ENCODE results near the gene SH2D3A.
"Not testable (repeated sequence)": the region's sequence is repeated elsewhere in the genome, so short reads cannot be mapped to it uniquely, and the experiment has no call there.

The SH2D3A gene

DNA sequence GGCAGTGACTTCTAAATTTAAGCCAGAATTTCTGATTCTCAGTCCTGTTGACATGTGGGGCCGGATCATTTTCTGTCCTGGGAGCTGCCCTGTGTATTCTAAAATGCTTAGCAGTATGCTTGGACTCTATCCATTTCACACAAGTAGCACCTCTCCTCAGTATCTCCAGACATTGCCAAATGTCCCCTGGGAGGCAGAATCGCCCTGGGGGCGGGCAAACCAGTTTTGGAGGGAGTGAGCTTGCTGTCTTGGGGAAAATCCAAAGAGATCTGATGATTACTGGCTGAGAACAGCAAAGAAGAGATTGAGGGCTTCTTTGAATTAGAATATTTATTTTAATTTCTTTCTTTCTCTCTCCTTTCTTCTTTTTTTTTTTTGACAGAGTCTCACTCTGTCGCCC lies 21.7 kb upstream of the SH2D3A start:
- DNase-seq: no peak

DNA sequence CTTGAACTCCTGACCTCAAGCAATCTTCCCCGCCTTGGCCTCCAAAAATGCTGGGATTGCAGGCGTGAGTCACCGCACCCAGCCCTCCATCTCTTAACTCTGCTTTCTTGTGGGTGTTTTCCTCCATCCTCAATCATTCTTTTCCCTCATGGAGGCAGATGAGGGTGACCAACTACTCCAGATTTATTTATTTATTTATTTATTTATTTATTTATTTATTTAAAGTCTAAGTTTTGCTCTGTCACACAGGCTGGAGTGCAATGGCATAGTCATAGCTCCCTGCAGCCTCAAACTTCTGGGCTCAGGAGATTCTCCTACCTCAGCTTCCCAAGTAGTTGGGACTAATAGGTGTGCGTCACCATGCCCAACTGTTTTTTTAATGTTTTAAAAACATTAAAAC lies 20.2 kb upstream of the SH2D3A start:
- no peak for DNase-seq

DNA sequence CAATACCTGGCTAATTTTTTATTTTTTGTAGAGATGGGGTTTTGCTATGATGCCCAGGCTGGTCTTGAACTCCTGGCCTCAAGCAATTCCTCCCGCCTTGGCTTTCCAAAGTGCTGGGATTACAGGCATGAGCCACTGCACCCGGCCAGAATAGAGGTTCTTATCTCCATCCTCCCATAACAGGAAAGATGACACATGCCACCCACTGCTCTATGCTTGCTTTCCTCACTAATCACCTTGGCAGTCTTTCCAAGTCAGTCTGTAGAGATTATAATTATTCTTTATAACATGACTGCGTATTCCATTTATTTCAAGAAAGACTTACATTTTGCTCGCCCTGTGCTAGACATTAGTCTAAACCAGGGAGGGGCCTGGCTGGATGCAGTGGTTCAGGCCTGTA lies 12.0 kb upstream of the SH2D3A start:
- no peak for DNase-seq

DNA sequence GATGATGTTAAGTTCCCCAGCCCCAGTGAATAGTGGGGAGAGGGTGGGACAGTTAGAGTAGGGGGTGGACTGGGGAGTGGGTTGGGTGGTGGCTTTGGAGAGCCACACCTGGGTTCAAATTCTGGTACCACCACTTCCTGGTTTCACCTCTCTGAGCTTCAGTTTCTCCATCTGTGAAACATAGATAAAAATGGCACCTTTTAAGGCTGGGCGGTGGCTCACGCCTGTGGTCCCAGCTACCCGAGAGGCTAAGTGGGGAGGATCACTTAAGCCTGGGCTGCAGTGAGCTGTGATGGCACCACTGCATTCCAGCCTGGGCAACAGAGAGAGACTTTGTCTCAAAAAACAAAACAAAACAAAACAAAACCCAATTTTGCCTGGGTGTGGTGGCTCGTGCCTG lies 11.2 kb upstream of the SH2D3A start:
- DNase-seq: no peak

DNA sequence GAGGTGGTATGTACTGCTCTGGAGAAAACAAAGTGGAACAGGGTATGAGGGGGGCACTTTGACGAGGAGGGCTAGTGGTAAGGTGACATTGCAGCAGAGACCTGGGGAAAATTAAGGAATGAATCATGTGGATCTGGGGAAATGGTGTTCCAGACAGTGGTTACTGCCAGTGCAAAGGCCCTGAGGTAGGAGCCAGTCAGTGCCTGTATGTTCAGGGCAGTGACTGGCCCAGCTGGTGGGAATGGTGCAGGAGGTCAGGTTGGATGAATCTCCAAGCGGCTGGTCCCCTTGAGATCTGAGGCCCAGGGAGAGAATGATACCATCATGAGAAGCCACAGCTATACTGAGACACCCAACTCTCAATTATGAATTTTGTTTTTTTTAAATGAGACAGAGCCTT lies 10.2 kb upstream of the SH2D3A start:
- DNase-seq: no peak

DNA sequence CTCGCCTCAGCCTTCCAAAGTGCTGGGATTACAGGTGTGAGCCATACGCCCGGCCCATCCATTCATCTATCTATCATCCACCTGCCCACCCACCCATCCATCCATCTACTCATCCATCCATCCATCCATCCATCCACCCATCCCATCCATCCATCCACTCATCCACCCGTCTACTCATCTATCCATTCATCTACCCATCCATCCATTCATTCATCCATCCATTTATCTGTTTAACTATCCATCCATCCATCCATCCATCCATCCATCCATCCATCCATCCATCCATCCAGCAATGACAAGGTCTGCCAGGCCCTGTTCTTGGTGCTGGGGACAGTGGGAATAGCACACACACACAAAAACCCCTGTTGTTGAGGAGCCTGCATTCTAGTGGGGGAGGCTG lies 9.8 kb upstream of the SH2D3A start:
- no peak for DNase-seq

DNA sequence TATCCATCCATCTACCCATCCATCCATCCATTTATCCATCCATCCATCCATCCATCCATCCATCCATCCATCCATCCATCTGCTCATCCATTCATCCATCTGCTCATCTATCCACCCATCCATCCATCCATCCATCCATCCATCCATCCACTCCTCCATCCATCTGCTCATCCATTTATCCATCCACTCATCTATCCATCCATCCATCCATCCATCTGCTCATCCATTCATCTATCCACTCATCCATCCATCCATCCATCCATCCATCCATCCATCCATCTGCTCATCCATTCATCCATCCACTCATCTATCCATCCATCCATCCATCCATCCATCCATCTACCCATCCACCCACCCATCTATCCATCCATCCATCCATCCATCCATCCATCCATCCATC lies 8.8 kb upstream of the SH2D3A start:
- not testable (repeated sequence) for DNase-seq

DNA sequence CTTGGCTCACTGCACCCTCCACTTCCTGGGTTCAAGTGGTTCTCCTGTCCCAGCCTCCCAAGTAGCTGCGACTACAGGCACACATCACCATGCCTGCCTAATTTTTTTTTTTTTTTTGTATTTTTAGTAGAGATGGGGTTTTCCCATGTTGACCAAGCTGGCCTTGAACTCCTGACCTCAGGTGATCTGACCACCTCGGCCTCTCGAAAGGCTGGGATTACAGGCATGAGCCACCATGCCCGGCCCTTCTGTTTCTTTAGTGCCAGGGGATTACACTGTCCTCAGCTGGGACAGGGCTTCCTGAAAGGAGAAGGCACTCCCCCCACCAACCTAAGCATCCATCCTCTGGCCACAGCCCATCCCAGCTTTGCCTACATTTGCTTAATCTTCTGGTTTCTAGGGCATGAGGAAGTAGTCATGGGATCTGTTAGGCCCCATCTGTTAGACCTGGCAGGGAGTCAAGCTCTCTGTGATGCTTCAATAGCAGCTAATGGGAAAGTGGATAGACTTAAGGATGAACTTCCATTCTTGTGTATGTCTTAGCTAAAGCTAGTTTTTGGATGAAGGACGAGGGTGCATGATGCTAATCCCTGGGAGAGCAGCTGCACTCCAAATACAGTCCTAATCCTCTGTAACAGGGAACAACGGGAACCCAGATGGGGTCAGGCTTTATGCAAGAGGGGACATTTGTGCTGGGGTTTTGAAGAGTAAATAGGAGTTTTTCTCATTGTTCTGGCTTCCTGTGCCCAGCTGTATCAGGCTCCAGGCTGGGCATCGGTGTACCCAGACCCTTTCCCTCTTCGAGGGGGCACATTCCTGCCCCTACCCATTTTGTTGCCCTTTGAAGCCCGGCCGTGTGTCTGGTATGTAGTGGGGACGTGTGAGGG lies 7.8 kb upstream of the SH2D3A start:
- no peak for DNase-seq

DNA sequence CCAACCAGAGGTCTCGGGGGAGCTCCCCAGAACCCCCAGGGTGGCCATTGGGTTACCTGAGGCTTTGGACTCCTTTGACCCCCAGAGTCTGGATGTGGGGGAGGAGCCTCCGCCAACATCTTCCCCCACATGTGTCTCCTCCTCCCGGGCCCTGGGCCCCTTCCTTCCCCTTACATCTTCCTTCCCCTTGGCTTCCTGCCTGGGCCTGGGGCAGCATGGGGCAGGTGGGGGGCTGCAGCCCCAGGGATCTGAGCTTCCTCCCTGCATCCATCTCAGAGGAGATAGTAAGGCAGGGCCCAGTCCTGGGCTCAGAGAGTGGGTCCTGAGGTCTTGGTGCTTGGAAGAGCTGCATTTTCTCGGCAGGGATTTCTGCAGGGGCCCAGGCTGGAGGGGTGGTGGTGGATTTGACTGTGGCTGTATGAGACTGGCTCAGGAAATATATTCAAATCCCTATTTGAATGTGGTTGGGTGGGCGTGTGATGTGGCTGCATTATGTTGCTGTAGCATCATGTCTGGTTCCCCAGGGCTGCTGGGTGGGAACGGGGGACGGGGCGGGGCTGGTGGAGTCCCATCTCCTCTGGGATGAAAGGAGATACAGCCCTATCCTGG lies 6.2 kb upstream of the SH2D3A start:
- DNase-seq: peak; percentile 52 to 64

DNA sequence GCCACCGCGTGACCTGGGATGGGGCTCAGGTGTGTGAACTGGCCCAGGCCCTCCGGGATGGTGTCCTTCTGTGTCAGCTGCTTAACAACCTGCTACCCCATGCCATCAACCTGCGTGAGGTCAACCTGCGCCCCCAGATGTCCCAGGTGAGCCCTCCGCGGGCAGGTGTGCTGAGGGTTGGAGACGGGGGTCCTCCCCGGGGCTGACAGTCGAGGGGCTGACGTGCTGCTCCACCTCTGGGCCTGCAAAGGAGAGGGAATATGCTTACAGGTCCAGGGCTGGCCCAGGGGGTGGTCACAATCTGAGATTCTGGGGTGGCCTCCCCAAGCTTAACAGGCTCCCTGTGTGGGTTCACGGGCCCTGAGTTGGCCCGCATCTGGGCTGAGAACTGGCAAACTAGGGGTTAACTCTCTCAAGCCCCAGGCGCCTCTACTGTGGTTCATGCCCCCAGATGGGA lies 5.7 kb upstream of the SH2D3A start:
- DNase-seq: no peak

DNA sequence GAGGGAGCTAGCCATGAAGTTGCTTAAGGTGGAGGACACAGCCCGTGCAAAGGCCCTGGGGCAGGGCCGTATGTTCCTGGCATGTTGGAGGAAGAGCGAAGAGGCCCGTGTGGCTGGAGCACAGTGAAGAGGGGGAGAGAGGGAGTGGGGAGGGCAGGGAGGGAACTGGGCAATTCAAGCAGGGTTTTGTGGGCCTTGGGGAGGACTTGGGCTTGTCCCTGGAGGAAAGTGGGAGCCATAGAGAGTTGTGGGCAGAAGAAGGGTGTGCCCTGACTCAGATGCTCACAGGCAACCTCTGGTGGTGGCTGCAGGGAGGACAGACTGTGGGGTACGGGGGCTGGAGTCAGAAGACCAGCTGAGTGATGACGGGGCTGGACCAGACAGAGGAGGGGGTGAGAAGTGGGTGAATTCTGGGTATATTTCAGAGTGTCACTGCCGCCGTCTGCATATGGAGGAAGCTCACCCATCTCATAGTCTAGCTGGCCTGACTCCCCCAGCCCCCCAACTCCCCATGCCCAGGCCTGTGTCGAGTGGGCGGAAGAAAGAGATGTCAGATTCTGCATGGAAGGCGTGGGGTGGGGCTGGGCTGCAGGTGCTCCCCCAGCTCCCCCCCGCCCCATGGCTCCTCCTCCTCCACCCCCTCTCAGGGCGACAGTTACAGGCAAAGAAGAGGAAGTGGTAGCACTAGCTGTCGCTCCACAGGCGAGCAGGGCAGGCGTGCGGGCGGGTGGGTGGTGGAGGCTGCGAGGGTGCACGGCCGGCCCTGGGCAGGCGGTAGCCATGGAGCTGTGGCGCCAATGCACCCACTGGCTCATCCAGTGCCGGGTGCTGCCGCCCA lies 5.0 kb upstream of the SH2D3A start, which contains the start of gene VAV1:
Gene VAV1 (plus strand): TSS at position 681 of the 838 bp plus-strand sequence. CDS start 100 bp downstream, at position 781.
- peak; percentile 90 to 91 for DNase-seq

DNA sequence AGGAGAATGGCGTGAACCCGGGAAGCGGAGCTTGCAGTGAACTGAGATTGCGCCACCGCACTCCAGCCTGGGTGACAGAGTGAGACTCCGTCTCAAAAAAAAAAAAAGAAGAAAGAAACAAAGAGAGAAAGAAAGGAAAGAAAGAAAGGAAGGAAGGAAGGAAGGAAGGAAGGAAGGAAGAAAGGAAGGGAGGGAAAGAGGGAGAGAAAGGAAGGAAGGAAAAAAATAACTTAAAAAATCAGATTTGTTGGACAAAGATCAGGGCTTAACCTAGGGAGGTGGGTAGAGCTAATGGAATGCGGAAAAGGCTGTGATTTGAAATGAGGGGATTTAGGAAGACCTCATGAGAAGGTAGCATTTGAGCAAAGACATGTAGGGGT lies 4.4 kb upstream of the SH2D3A start:
- not testable (repeated sequence) for DNase-seq

DNA sequence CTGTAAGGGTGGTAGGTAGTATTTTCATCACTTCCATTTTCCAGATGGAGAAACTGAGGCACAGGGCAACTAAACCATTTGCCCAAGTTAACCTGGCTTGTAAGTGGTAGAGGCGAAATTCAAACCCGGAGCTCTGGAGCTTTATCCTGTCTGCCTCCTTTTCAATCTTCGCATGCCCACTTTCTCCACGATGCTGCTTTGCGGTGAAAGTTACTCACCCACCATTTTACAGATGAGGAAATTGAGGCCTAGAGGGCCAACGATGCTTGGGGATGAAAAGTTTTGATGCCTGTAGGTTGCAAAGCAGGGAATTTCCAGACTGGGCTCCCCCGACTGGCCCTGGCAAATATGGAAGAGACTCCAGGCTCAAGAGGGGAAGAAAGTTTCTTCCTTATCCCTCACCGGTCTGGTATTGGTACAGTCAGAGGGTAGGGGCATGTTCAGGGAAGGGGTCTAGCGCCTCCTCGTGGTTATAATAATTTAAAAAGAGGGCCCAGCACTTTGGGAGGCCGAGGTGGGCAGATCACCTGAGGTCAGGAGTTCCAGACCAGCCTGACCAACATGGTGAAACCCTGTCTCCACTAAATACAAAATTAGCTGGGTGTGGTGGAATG lies 1.9 kb upstream of the SH2D3A start:
- peak; percentile 12 to 52 for DNase-seq

DNA sequence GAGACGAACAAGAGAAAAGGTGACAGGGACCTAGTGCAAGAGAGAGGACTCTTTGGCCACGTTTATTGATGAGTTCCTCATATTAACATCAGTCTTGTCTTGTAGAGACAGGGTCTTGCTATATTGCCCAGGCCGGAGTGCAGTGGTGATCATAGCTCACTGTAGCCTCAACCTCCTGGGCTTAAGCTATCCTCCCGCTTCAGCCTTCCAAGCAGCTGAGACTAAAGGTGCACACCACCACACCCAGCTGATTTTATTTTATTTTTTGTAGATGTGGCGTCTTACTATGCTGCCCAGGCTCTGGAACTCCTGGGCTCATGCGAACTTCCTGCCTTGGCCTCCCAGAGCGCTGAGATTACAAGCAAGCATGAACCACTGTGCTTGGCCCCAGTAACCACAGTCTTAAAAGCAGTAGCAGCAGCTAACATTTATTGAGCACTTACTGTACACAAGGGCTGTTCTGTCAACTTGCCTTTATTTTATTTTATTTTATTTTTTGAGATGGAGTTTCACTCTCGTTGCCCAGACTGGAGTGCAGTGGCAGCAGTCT lies 1.1 kb upstream of the SH2D3A start:
- DNase-seq: peak; percentile 23 to 48

DNA sequence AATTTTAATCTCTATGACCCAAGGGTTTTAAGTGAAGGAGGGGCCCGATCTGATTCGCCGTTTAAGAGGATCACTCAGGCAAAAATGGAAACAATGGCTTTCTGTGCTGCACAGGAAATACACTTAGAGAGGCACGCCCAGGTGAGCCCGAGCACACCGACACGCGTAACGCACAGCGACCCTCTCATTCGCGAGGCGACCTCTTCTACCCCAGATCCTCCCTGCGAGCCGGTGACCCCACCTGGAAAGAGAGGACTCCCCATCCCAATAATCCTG lies 216 bp downstream of the SH2D3A start:
- peak in 1 of 2 donors; percentile 79 for DNase-seq

DNA sequence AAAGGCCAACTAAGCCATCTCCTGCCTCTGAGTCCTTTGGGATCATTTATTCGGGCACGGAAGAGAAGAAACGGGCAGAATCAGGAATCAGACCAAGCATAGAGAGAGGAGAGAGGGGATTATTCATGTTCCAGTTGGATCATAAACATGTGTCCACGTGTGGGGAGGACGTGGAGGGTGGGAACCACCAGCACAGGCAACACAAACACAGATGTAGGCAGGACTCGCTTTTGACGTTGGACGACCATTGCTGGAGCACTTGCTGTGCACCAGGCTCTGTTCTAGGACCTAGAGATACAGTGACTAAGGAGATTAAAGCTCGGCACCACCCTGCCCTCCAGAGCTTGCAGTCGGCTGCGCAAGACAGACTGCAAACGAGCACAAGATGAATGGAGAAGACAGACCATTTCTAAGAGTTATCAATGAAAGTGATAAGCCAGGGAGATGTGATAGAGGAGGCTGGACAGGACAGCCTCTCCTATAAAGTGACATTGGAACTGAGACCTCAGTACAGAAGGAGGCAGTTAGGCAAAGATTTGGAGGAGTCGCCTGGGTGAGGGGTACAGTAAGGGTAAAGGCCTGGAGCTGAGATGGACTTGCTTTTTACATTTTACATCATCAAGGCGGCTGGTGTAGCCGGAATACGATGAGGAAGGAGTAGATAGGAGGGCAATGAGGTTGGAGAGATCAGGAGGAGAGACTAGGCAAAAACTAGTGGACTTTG lies 716 bp downstream of the SH2D3A start:
- peak in 1 of 2 donors; percentile 28 for DNase-seq

DNA sequence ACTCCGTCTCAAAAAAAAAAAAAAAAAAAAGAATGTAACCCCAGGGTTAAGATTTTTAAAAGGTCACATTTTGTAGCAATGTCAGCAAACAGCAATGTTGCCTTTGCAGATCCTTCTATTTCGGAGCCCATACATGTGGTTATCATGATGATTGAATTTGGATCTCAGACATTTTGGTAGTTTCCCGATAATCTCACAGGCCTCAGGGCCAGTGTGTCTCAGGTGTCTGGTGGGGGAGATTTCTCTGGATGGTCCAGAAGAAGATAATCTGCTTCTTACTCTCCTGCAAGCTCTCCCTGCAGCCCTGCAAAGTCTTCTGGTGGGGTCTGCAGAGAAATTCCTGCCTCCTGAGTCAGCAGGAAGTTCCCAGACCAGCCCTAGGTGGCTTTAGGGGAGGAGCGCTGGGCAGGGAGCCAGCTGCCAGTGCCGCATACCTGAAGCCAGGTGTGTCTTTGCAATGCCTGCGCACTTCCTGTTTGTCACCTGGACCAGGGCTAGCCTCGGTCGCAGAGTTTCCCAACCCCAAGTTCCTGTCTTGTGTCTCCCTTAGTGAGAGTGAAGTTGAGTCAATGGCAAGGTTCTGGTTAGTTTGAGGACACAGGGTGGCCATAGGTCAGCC lies 1.4 kb downstream of the SH2D3A start:
- DNase-seq: peak in 1 of 2 donors; percentile 44

DNA sequence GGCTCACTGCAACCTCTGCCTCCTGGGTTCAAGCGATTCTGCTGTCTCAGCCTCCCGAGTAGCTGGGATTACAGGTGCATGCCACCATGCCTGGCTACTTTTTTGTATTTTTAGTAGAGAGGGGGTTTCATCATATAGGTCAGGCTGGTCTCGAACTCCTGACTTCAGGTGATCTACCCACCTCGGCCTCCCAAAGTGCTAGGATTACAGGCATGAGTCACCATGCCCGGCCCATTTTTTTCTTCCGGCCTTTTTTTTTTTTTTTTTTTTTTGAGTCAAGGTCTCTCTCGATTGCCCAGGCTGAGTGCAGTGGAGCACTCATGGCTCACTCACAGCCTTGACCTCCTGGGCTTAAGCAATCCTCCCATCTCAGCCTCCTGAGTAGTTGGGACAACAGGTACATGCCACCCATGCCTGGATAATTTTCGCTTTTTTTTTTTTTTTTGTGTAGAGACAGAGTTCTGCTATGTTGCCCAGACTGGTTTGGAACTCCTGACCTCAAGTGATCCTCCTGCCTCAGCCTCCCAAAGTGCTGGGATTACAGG lies 4.9 kb downstream of the SH2D3A start:
- not testable (repeated sequence) for DNase-seq

DNA sequence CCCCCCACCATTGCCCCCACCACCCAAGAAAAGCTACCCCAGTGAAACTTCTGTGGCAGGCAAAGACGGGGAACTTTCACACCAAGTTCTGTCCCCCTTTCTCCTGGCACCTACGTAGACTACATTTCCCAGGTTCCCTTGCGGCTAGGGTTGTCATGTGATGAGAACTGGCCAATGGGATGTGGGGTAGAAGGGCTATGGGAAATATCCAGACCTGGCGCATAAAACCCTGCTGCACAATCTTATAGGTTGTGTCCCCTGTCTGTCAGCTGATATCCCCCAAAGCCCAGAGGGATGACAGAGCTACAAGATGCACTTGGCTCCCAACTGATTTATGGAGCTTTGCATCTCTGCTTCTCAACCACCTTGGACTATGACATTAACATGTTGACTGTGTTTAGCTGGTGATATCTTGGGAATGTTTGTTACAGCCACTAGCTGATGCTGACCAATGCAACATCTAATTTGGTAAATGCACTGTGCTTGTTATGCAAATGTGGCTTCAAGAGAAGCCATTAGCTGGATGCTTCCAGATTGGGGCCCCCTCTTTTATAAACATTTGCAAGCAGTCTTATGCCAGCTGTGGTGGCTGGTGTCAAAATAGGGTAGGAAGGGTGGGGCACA lies 6.1 kb downstream of the SH2D3A start:
- DNase-seq: peak; percentile 23 to 37

DNA sequence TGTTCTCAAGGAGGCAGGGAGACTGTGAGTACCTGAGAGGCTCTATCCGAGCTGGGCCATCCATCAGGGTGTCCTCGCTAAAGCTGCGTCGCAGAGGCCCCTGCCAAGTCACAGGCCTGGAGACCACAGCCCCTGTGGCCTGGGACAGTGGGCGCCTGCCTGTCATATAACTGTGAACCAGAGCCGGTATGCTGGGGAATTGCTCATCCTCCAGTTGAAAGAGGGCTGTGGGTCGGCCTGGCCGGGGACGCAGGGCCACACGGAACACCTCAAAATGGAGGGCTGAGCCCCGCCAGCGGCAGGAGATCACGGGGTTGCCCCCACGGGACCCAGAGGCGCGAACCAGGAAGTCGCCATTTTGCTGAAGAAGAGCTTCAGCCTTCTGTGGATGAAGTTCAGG lies 6.6 kb downstream of the SH2D3A start:
- DNase-seq: no peak

Data from CD4-positive, alpha-beta T cell treated with Interferon alpha-2 for 1 hour (primary cell).